Measurements from ENCODE around the gene SHKBP1.
"Not testable (repeated sequence)": the region's sequence is repeated elsewhere in the genome, so short reads cannot be mapped to it uniquely, and the experiment has no call there.

The SHKBP1 gene

GRCh38 chr19:40619333-40620160 lies 42.9 kb downstream of the SHKBP1 start:
- no peak for FAIRE-seq

- no peak for FAIRE-seq
Observed at GRCh38 chr19:40620161-40620485, 43.5 kb downstream of the SHKBP1 start.

- no peak for FAIRE-seq
Observed at GRCh38 chr19:40621283-40621682, 44.6 kb downstream of the SHKBP1 start.

- FAIRE-seq = no peak
Observed at GRCh38 chr19:40621966-40622772, 45.5 kb downstream of the SHKBP1 start.

DNA sequence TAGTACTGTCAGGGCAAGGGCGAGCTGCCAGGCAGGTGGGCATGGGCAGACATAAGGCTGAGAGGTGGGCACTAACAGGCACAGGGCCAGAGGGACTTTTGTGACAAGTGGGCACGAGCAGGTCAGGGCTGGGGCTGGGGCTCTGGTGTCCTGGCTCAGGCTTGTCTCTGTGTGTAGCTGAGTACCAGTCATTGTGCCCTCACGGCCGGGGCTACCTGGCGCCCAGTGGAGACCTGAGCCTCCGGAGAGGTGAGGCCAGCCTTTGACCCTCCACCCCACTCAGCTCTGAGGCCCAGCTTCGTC lies 46.1 kb downstream of the SHKBP1 start:
- FAIRE-seq = no peak

DNA sequence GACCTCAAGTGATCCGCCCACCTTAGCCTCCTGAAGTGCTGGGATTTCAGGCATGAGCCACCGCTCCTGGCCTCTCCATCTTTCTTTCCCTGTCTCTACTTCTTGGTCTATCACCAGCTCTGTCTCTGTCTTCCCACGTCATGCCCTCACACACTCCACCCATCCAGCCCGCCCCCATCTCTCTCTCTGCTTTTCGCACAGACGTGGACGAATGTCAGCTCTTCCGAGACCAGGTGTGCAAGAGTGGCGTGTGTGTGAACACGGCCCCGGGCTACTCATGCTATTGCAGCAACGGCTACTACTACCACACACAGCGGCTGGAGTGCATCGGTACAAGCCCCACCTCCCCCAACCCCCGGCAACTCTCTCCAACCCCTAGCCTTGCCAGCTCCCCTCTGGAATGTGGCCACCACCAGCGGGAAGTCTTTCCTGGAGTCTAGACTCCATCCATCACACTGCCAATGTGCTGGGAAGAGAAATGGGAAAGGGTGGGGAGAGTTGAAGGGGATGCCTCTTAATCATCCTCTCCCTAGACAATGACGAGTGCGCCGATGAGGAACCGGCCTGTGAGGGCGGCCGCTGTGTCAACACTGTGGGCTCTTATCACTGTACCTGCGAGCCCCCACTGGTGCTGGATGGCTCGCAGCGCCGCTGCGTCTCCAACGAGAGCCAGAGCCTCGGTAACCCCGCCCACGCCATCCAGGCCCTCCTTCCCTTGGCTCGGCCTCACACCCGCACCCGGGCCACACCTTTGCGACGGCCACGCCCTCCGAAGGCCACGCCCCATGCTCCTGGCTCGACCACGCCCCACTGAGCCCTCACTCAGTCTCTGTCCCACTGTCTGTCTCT lies 47.0 kb downstream of the SHKBP1 start:
- no peak for FAIRE-seq

DNA sequence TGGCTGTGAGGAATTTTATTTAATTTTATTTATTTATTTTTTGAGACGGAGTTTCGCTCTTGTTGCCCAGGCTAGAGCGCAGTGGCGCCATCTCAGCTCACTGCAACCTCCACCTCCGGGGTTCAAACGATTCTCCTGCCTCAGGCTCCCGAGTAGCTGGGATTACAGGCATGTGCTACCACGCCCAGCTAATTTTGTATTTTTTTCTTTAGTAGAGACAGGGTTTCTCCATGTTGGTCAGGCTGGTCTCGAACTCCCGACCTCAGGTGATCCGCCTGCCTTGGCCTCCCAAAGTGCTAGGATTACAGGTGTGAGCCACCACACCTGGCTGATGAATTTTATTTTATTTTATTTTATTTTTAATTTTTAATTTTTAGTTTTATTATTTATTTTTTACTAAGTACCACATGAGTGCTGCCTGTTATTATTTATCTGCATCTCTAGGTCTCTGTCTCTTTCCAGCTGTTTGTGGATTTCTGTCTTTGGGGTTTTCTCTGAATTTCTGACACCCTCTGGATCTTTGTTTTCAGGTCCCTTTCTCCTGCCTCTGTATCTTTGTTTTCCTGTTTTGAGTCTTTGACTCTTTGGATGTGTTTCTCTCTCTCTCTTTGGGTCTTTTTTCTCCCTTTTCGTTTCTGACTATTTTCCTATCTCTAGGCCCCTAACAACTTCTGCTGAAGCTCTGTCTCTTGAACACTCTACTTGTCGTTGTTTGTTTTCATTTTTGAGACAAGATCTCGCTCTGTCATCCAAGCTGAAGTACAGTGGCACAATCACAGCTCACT lies 47.9 kb downstream of the SHKBP1 start:
- FAIRE-seq = not testable (repeated sequence)

DNA sequence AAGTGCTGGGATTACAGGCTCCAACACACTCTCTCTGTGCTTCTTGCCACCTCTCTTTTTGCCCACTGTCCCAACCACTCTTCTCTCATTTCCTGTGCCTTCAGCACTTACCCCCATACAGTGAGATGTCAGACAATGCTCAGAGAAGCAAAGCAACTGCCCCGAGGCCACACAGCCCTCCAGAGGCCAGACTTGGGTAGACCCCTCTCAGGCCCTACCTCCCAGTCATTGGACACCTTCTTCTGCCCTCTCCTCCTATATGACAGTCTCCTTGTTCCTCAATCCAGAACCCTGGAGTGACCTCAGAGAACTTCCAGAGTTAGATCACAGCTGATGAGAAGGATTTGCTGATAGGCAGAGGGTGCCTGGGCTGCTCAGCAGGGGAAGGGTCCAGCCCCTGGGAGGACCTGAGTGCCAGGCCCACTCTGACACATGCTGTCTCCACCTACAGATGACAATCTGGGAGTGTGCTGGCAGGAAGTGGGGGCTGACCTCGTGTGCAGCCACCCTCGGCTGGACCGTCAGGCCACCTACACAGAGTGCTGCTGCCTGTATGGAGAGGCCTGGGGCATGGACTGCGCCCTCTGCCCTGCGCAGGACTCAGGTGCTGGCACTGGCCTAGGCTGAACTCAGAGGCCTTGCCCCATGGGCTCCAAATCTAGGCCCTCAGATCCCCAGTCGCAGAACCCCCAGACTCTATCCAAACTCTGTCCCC lies 48.9 kb downstream of the SHKBP1 start:
- FAIRE-seq = no peak

GRCh38 chr19:40626918-40627317 lies 50.2 kb downstream of the SHKBP1 start:
- FAIRE-seq = no peak

GRCh38 chr19:40627486-40628279 lies 51.0 kb downstream of the SHKBP1 start:
- no peak for FAIRE-seq

DNA sequence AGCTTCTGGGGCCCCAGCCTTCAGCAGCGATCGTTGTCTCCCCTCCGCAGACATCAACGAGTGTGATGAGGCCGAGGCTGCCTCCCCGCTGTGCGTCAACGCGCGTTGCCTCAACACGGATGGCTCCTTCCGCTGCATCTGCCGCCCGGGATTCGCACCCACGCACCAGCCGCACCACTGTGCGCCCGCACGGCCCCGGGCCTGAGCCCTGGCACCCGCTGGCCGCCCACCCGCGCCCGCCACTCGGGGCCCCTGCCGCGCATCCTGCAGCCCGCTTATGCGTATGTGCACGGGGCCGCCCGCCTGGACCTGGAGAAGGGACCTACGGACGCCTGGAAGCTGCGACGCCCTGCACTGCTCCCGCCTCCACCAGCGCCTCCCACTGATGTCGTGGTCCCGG lies 52.7 kb downstream of the SHKBP1 start:
- no peak for FAIRE-seq

GRCh38 chr19:40630571-40631160 lies 54.0 kb downstream of the SHKBP1 start:
- FAIRE-seq = no peak

DNA sequence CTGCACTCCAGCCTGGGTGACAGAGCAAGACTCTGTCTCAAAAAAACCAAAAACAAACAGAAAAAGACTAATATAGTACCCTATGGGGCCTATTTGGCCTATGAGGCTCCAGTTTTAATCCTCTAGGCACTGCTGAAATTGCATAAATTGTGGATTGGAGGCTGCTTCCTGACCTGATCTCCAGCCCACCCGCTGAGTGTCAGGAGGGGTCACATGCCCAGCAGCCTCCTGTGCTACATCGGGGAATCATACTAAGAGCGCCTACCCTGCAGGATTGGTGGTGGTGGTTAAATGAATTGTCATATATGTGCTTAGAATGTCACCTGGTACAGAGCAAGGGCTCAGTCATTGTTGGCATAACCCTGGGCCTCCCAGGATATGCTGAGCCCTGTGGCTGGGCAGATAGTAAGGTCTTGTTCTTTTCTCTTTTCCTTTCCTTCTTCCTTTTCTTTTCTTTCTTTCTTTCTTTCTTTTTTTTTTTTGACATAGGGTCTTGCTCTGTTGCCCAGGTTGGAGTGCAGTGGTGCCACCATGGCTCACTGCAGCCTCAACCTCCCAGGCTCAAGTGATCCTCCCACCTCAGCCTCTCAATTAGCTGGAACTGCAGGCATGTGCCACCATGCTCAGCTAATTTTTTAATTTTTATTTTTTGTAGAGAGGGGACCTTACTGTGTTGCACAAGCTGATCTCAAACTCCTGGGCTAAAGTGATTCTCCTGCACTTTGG lies 55.8 kb downstream of the SHKBP1 start:
- no peak for FAIRE-seq

- no peak for FAIRE-seq
Observed at GRCh38 chr19:40633207-40633606, 56.5 kb downstream of the SHKBP1 start.

DNA sequence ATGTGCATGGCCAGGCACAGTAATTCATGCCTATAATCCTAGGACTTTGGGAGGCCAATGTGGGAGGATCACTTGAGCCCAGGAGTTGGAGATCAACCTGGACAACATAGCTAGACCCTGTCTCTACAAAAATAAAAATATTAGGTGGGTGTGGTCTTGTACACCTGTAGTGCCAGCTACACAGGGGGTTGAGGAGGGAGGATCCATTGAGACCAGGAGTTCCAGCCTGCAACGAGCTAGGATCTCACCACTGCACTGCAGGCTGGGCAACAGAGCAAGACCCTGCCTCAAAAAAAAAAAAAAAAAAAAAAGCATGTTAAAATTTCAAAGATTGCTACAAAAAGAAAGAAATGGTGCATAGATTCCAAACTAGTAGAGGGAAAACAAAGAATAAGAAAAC lies 61.7 kb downstream of the SHKBP1 start:
- no peak for FAIRE-seq

DNA sequence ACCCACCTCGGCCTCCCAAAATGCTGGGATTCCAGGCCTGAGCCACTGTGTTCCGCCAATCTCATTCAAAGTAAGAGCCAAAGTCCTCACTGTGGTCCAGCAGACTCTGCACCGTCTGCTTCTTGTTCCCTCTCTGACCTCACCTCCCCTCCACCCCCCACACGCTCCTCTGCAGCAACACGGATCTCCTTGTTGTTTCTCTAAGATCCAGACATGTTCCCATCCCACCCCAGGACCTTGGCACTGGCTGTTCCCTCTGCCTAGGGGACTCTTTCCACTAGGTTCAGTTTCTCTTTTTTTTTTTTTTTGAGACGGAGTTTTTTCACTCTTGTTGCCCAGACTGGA lies 62.9 kb downstream of the SHKBP1 start:
- no peak for FAIRE-seq

DNA sequence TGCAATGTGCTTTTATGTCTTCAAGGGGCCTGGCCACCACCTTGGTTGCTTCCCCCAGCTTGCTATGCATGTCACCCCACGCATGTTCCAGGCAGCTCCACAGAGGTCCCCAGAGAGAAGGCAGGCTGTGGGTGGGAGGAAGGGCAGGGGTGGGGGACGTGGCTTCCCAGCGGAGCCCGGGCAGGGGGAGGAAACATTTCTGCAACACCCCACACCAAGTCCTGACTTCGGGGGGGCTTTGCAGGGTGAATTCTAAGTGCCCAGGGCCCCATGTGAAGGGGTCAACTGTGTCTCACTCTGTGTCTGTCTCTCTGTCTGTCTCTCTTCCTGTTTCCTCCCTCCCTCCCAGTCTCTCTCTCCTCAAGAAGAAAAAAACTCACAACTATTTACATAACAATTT lies 64.1 kb downstream of the SHKBP1 start:
- FAIRE-seq = no peak
